SK-N-SH treated with all-trans-retinoic acid at 6 μM for 48 hours (cell line): Measurements from ENCODE around the gene GNAQ.

Source experiments
- CSDC2 ChIP-seq: fragments of 250-450 bp; sonication (Bioruptor Pico); IDR thresholded peaks from 2 replicates; pipeline ENCODE4 v1.5.0; 2020; ENCODE audit warnings: mild to moderate bottlenecking, moderate library complexity
- ZFP3 ChIP-seq: fragments of 250-450 bp; sonication (Bioruptor Pico); IDR thresholded peaks from 2 replicates; pipeline ENCODE4 v1.5.0; 2020; ENCODE audit warnings: mild to moderate bottlenecking, moderate library complexity
- ZFP30 ChIP-seq: fragments of 450-650 bp; formaldehyde crosslinking; IDR thresholded peaks from 2 replicates; pipeline ENCODE4 v1.5.0; 2022; ENCODE audit warnings: mild to moderate bottlenecking, moderate library complexity
- ZNF565 ChIP-seq: fragments of 450-650 bp; formaldehyde crosslinking; conservative IDR thresholded peaks from 2 replicates; pipeline ENCODE4 v1.5.0; 2020; ENCODE audit warnings: low read depth, mild to moderate bottlenecking, moderate library complexity

DNA sequence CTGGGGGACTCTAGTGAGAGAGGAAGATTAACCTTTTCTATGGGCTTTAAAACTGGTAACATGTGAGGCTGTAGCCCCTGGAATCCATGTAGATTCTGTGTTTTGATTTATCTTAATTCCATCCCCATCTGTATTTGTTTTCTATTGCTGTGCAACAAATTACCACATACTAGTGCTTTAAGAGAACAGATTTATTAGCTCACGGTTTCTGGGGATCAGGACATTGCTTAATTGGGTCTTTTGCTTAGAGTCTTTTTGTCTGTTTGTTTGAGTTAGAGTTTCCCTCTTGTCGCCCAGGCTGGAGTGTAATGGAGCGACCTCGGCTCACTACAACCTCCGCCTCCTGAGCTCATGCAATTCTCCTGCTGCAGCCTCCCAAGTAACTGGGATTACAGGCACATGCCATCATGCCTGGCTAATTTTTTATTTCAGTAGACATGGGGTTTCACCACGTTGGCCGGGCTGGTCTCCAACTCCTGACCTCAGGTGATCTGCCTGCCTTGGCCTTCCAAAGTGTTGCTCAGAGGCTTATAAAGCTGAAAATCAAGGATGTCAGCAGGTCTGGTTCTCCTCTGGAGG, 353.6 kb downstream of the GNAQ start:
- TF ChIP-seq ZFP30 = no peak
- TF ChIP-seq CSDC2 (CRISPR knock-in tag) = no peak
- TF ChIP-seq ZNF565 = no peak
- no peak for TF ChIP-seq ZFP3 (CRISPR knock-in tag)
